Measurements from ENCODE around the gene AKAP6.

AKAP6 gene

GRCh38 chr14:32722631-32723183 lies 393.6 kb downstream of the AKAP6 start:
- DNase-seq, result no peak

DNA sequence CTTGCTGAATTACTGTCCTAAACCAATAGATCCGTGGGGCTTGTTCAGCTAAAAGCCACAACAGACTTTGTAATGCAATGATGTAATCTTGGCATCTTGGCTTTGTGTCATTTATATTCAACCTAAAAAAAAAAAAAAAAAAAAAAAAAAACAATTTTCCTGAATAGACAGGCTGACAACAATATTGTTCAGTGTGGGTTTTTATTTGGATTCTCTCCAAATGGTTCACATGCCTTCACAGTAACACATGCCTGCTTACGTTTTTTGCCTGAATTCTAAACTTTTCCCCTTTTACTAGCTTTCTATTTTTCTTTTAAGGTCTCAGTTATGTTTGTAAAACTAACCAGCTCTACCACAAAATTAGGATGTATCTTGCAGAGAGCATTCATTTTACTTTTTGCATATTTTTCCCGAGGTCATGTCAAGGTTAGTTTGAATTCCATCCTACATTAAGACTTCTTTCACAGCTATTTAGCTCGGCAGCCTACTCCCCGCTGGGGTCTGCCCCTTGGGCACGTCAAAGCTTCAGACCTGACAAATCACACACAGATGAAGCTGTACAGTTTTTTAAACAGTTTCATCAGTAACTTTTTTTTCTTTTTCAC lies 395.9 kb downstream of the AKAP6 start:
- peak; percentile 43 for DNase-seq

DNA sequence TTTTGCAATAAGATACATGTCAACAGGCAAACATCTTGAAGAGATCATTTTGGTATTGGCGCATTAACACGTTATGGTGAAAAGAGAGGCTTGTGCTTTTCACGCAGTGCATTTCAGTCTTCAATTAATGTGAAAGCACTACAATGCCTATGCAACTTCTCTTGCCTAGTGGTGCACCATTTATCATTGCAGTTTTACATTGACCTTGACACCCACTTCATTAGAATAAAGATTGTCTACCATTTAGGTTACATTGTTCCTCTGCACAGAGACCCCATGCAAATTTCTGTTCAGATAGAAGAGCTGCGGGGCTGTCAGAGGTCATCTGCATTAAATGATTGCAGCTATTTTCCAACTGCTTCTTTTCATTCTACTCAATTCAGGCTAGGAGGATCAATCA lies 397.4 kb downstream of the AKAP6 start:
- no peak for DNase-seq

DNA sequence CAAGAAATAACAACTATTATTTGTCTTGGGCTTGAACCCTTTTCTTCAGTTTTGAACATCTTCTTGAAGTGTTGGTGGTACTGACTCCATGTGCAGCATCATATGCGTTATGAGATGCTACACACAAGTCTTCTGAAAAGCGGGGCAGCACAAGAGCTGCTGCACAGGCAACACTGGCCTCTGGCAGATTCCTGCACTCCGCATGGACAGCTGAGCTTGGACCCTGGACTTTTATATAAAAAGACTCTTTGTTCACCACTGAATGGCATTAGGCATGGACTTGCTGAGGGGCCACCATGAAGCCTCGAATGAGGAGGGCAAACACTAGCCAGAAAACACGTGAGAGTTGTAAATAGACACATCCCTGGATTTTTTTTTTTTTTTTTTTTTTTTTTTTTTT lies 398.7 kb downstream of the AKAP6 start:
- no peak for DNase-seq

DNA sequence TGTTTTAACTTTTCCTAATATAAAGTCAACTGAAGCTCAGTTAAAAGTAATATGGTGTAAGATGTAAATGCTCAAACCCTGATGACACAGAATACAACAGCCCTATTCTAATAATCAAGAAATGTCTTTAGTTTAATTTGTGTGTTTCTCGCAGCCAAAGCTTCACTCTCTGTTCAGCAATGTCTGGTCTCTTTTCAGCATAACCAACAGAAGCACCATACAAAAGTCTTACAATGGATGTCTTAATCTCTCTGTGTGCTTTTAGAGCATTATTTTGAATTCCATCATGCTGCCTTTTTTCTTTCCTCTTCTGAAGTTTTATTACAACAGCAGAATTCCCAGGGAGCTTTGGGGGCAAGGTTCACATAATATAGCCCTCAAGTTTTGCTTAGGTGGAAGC lies 399.4 kb downstream of the AKAP6 start:
- DNase-seq, result no peak

- DNase-seq, result no peak
Observed at GRCh38 chr14:32728976-32729375, 399.9 kb downstream of the AKAP6 start.

- DNase-seq, result no peak
Observed at GRCh38 chr14:32731249-32731648, 402.2 kb downstream of the AKAP6 start.

DNA sequence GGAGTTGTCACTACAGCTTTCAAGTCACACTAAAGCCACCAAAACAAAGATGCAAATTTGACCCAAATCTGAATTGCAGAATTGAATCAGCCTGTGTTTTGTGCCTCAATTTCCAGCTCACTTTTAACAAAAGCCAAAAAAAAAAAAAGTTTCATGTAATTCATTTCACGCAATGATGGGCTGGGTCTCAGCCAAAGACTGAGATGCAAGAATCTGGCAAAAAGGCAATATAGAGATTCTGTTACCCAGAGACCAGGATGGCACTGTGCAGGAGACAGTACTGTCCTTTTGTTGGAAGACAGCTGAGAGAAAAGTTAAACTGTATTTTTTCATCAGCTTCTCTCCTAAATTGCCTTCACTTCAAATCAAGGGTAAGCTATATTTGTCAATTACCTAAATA lies 403.9 kb downstream of the AKAP6 start:
- DNase-seq, result no peak

GRCh38 chr14:32734261-32734660 lies 405.2 kb downstream of the AKAP6 start:
- no peak for DNase-seq

GRCh38 chr14:32737621-32738020 lies 408.5 kb downstream of the AKAP6 start:
- DNase-seq, result no peak

DNA sequence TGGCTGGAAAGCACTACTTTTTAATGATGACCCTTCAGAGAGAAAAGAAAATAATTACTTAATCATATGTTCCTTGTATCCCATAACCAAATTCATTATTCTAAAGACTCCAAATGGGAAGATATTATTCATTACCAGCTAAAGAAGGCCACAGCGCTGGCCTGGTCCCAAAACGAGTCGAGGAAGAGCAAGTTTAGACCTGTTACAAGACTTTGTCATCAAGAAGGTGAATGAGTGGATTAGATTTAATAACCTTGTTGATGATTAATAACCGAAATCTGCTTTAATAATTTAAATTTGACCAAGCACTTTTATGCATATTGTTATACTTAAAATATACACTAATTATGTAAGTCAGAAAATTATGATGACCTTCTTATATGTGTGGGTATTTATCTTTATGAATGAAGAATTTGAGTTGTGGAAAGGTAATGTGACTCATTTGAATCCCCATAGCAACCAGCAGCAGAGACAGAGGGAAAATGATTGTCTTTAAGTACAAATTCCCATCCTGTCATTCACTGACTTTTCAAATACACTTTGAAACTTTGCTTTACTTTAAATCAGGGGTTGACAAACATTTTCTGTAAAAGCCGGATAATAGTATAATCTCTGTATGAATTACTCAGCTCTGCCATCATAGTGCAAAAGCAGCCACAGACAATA lies 409.2 kb downstream of the AKAP6 start:
- DNase-seq, result no peak

- DNase-seq, result no peak
Observed at GRCh38 chr14:32744811-32745445, 415.8 kb downstream of the AKAP6 start.

- DNase-seq, result no peak
Observed at GRCh38 chr14:32754209-32754608, 425.1 kb downstream of the AKAP6 start.

GRCh38 chr14:32756173-32756572 lies 427.1 kb downstream of the AKAP6 start:
- no peak for DNase-seq

DNA sequence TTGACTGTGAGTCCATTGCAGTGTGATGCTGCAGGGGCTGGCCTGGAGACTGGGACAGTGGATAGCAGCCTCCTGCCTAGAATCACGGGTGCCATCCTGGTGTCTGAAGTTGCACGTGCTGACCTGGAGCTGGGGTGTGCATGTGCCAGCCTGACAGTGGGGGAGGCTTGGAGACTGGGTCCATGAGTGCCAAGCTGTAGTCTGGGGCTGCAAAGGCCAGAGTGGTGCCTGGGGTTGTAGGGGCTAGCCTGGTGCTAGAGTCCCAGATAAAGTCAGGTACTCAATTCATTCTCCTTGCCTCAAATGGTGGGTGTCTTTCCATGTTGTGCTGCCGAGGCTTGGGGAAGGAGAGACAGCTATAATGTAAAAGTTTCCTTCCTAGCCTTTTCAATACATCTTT lies 427.7 kb downstream of the AKAP6 start:
- DNase-seq, result no peak

DNA sequence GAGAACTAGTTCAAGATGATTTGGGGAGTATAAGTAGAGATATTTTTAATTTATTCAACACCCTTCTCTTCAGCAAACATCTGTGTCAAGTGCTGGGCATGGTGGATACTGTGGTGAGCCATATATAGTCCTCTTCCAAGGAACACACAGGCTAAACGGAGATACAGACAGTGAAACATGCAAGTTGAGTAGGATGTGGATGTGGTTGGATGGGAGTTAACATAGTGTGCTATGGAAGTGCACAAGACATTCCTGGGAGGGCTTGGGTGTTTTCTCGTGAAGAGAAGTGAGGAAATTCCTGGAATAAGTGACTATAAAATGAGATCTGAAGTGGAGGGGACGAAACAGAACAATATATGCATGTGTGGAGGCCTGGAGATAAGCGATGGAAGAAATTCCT lies 428.5 kb downstream of the AKAP6 start:
- DNase-seq, result no peak

DNA sequence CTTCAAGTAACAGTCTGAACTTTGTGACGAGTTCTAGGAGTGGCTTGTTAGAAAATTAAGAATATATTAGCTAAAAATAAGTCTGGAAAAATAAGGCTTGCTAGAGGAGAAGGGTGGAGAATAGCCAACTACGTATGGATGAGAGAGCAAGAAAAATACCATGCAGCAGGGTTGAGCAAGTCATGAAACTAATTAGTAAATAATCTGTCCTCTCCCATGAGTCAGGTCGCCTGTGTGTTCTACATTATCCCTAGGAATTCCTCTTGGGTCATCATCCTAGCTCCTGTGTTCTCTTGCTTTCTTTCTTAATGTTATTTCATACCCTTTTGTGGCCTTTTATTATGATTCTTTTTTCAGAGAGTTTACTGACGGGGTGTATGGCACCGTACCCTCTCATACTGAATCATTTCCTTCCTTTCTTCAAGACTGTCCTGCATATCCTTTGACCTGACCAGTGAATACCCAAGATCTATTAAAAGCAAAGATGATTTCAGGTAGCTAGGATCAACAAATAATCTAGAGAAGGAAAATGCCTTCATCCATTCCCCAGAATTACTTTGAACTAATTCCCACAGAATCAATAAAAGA lies 432.4 kb downstream of the AKAP6 start:
- DNase-seq, result no peak

DNA sequence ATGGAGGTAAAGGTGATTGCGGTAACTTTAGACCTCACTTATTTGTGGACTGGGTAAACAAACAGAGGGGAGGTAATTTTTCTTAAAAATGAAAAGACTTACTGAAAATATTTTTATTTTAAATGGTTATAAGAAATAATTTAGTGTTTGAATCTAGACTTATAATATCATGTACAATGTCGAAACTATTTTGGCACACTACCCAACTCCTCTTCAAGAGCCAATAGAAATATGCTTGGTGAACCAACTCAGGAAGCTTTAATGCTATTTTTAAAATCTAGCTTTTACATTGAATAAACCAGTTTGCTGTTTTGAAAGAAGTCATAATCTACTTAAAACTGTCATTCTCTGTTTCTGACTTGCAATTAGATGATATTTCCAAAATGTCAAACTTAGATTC lies 433.8 kb downstream of the AKAP6 start:
- no peak for DNase-seq

GRCh38 chr14:32763673-32764072 lies 434.6 kb downstream of the AKAP6 start:
- no peak for DNase-seq

DNA sequence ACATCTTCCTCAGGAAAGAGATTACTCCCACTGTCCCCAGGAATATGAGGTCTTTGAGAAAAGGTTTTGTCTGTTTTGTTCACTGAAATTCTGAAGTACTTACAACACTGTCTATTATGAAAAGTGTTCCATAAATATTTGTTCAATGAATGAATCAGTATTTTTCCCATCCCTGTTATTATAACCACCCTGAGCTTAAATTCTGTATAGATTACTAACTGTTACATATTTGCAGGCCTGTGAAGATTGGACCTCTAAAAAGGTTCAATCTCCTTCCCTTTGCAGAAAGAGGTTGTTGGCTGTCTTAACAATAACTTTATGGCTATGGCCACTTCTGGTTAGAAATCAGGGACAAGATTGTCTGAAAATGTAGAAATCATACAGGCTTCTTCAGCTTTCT lies 435.0 kb downstream of the AKAP6 start:
- no peak for DNase-seq

GRCh38 chr14:32770422-32770821 lies 441.3 kb downstream of the AKAP6 start:
- no peak for DNase-seq

GRCh38 chr14:32774214-32774613 lies 445.1 kb downstream of the AKAP6 start:
- no peak for DNase-seq

DNA sequence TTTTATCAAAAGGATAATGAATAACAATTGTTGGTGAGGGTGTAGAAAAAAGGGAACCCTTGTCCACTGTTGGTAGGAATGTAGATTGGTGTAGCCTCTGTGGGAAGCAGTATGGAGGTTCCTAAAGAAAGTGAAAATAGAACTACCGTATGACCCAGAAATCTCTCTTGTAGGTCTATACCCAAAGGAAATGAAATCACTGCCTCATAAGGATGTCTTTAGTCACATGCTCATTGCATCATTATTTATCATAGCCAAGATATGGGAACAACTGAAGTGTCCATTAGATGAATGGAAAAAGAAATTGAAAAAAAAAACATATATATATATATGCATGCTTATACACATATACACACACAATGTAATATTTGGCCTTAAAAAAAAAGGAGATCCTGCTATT lies 450.7 kb downstream of the AKAP6 start:
- no peak for DNase-seq

DNA sequence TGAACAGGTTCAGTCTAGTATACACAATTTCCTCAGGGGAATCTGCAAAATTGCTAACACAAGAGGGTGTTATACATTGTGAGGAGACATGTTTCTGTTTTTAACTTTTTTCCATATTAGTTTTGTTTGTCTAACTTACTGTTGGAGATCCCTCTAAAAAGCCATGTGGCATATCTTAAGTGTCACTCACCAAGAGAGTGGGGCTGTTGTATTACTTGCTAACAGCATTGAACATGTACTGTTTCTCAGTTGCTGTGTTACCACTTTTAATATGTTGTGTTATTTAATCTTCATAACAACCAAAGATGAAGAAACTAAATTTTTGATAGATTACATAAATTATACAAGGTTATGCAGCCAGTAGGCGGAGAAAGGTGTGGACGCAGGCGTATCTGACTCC lies 455.3 kb downstream of the AKAP6 start:
- DNase-seq, result no peak

Data from NCI-H2029 (cell line).